NCI-H1436 treated with DMSO at 0.1 percent for 48 hours (cell line): ENCODE data around the gene NOL8.
A peak's percentile ranks its signal among the peaks of the same experiment; 100 is the strongest.

Experiments used
- DNase-seq: peaks from one replicate; lab custom pipeline; 2025; lab: John Stamatoyannopoulos, UW

Gene NOL8

DNA sequence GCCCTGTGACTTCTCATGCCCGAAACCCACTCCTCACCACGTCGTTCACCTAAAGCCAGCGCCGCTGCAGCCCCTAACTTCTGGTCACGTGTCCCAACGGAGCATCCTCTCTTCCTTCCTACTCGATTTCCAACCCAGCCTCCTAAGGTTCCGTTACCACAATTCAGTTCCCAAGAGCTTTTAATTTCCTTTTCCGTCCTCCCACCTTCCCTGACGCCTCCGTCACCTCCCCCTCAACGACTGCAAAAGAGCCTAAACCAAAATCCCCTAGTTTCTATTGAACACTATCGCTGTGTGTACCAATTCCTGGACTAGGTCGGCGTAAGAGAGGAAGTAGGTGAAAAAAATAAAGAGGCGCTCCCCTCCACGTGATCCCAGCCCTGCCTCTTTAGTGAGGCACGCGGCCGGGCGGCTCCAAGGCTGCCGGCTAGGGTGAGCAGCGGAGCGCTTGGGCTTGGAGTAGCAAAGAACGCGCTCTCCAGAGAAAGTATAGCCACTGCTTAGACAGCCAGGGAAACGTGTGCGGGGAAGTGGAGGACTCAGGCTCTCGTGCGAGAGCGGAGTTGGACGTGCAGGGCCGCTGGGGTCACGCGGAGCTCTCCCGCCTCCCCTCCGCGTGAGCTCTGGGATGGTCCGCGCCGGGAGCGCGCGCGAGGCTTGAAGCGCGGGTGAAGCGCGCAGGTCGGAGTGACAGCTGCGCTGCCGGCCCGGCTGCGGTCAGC lies at the start of gene NOL8, which contains the start of gene CENPP:
Gene NOL8, minus strand, starts transcription at position 82 of the 722 bp plus-strand sequence. CDS start 1,189 bp downstream, outside the sequence.
Gene CENPP, plus strand, starts transcription at position 685 of the 722 bp plus-strand sequence.
- peak; percentile 56 for DNase-seq

DNA sequence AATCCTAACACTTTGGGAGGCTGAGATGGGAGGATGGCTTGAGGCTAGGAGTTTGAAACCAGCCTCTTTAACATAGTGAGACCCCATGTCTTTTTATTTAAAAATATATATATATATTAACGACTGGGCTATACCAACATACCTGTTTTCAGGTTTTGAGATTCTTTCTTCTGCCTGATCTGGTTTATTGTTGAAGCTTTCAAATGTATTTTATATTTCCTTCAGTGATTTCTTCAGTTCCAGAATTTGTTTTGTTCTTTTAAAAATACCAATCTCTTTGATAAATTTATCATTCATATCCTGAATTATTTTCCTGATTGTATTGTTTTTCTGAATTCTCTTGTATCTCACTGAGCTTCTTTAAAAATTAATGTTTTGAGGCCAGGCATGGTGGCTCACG lies 48.0 kb upstream of the NOL8 start:
- no peak for DNase-seq

DNA sequence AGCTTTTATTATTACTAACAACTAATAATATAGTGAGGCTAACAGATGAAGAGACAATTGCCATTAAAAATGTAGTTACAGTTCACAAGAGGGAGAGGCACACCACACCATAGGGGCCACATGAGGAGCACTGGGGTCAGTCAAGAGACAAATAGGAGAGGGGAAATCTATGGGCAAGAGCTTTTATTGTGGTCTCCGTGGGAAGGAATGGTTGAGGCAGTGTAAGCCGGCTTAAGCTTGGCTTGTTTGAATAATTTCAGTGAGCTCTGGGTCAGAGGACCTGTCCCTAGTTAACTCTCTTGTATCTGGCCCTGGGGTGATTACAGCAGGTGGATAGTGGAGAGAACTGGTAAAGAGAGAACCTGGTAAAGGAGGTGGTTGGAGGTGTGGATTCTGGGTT lies 43.9 kb upstream of the NOL8 start:
- no peak for DNase-seq

DNA sequence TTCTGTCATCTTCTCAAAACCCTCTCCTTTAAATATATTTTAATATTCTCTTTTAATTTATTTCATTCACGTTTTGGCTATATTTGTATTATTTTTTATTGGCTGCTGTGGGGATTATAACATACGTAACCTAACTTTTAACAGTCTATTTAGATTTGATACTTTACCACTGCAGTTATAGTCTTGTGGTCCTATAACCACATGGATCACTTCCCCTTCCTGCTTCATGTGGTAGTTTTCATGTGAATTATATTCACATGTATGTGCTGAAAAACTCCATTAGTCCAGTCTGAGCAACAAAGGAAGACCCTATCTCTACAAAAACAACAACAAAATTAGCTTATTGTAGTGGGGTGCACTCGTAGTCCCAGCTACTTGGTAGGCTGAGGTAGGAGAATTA lies 34.9 kb upstream of the NOL8 start:
- no peak for DNase-seq

DNA sequence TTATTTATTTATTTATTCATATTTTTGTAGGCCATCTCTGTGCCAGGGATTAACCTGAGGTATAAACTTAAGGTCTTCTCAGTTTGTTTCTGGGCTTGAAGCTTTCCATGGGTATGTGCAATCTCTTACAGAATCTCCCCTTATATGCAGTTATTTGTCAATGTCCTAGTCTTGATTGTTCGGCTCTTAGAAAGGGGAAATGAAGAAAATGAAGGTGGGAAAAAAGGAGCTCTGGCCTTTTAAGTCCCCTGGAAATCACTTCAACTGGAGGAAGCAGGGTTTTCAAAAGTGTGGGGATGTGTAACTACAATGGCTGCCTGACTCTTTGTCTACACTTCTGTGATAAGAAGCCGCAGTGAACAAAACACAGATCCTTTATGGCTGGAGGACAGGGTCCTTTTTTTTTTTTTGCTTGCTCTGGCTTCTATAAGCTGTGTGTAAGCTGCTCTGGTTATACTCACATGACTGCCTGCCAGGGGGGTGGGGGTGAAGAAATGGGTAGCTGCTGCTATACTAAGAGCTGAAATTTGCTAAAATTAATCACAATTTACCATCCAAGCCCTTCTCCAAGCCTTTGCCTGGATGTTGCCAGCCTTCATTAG lies 34.3 kb upstream of the NOL8 start:
- no peak for DNase-seq

DNA sequence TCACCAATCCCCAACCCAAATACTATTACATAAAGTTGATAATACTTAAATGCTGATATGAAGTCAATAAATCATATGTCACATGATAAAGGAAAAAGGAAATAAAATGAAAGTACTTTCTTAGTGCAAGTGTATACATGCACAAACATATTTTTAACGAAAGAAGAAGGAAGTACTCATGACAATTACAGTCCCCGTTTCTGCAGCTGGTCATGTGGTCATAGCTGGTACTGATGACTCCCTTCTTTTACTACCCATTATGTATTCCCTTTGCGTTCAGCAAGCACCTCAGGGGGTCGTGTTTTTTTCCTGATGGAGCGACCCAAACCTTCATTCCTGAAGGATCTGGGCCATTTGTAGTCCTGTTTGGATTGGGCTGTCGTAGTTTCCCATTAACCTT lies 27.9 kb upstream of the NOL8 start:
- no peak for DNase-seq

DNA sequence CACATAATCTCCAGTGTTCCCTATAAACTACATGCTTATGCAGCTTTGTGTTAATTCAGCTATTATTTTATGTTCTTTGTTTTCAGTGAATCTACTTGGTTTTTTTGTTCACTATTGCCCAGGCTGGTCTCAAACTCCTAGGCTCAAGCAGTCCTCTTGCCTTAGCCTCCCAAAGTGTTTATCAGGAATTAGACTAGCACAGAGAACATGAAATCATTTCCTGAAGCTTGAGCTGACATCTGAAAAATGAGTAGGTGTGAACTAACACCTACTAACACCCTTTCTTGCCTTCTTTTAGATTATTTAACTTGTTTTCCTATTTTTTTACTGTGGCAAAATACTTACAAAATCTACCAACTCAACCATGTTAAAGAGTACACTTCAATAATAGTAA lies 25.6 kb upstream of the NOL8 start:
- DNase-seq: no peak

DNA sequence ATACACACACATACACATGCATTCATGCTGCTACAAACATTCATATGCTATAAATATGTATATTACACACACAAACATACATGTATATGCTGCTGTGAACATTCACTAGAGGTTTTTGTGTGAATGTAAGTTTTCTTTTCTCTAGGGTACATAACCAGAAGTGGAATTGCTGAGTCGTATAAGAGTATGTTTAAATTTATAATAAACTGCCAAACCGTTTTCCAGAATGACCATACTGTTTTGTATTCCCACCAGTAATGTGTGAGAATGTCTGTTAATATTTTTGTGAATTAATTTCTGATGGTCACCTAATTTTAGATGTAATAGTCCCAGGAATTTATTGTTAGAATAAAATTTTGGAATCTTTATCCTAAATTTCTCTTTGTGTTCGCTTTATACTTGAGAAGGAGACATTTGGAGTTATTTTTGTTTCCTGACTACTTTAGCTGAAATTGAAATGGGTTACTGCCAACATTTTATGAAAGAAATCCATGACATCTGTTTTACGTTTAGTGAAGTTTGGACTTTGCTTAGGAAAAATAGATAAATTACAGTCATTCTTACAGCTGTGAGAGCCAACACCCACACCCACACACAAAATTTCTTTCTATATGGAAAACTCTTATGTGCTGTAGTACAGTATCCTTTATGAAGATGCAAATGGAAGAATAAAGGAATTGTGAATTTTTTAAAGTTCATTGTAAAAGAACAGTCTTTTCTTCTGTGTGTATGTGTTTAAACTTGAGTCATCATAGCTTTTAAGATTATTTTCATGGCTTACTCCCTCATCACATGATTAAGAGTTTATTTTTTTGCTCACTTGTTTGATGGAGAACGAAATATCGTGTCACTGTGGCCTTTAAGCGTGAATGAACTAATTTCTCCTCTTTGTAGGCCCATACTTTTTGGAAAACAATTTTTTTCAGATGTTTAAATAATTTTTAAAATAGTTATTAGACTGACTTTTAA lies 24.9 kb upstream of the NOL8 start:
- DNase-seq: no peak

DNA sequence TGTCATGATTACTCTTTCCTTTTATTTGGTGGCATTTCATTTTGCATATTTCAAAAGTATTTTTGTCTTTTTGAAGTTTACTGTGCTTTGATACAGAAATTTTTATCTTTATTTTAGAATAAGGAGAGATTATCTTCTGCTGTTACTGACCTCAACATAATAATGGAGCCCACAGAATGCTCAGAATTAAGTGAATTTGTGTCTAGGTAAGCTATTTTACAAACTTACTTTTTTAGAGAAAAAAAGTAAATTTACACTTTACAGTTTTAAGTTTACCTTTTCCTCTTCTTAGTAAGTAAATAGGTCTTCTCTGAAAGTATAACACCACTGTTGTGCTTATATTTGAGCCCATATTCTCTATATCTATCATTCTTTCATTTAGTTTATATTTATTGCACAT lies 20.4 kb upstream of the NOL8 start:
- no peak for DNase-seq

DNA sequence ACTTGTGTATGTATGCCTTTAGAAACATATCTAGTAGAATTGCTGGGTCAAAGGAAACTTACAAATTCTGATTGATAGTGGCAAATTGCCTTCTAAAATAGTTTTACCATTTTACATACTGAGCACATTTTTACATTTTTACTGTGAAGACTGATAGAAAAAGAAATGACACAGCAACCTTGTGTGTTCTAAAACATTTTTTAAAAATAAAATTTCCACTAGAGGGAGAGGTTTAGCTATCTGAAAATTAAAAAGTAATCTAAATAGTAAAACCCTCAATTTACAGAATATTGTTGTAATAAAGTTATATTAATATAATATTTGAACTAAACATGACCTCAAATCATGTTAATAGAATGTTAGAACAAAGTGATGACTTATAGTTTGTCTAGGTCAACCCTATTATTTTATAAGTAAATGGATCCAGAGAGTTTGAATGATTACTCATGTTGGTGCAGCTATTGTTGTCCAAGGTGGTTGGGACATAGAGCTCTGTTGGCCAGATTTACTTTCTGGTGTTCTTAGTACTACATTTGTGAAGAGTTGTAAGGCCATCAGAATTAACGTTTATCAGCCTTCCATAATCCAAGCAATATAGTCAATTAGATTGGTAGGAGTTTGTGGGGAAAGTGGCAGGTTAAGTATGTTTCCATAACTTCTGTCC lies 17.8 kb upstream of the NOL8 start:
- DNase-seq: no peak

DNA sequence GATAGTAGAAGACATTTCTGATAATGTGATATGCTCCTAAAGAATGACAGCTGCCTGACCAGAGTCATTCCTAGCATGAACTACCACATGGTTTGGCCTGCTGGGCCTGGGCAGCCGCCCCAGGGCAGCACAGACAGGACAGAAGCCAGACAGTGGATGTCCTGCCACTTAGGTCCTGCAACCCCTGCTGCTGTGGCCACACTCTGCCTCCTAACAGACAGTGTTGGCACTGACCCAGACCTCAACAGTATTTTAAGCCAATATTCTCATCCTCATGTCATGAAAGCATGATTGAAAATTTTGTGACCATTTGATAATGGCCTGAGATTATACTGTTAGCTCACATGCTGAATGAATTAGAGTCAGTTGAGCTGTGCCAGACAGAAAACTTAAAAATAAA lies 16.4 kb upstream of the NOL8 start:
- DNase-seq: no peak

DNA sequence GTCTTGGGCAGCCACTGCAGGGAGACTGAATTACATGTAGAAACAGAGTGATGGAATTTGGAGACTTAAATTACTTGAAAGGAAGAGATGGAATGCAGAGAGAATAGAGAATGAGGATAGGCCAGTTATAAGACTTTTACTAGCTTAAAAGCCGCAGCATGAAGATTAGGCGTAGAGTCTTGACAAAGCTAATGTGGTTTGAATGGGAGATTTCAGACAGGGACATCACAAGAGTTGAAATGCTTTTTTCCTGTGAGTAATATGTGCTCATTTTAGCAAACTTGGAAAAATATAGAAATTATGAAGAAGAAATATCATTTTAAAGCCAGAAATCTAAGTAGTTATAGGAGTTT lies 8.1 kb upstream of the NOL8 start:
- DNase-seq: no peak

DNA sequence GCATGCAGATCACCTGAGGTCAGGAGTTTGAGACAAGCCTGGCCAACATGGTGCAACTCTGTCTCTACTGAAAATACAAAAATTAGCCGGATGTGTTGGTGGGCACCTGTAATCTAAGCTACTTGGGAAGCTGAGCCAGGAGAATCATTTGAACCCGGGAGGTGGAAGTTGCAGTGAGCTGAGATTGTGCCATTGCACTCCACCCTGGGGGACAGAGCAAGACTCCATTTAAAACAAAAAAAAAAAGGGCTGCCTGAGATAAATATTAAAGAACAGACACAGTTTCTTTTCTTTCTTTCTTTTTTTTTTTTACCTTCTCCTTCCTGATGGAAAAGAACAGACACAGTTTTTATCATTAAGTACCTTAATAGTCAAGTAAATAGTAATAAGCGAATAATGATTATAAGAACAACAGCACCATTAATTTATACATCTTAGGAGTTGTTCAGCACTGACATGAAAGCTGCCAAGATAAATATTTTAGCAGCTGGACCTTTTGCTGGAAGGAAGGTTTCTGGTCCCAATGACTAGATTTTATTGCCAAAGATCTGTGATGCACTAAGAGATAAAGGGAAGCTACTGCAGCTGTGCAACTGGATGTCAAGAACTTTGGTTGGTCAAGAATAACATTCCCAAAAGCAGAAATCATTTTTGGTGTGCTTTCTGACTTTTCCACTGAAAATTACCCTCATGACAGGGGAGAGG lies 7.6 kb upstream of the NOL8 start:
- no peak for DNase-seq

DNA sequence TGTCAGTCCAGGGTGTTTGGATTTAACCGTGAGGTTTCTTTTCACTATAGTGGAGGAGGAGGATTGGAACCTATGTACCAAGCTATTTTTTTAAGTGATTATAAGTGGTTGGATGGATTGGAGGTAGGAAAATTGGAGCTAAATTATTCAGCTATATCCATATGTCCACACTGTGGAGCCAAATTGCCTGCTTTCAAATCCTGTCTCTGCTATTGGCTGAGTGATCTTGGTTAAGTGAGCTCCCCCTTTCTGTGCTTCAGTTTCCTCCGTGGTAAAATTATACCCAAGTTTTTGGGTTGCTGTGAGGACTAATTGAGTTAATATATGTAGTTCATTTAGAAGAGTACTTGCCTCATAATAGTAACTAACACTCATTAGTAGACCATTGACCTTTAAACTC lies 3.1 kb upstream of the NOL8 start:
- DNase-seq: no peak

DNA sequence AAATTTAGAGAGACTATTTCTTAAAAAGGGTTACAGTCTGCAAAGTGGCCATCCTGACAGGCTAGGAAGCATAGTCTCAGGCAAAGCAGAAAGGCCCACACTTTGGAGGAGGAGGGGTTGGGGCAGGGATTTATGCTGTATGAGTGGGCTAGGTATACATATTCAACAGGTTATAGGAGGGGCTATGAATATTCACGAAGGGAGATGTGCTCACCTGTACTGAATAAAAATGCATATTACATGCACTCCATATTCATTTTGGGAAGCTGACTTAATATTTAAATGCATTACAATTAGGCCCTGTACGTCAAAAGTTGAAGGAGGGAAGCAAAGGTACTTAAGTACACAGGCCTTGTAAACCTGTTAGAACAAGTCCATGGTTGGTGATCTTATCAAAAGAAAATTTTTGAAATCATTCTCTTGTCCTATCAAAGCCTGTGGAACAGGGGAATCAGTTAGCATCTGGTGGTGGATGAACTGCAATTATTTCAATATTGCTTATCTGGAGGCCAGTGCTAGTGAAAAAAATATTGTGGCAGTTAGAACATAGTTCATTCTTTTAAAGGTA lies 2.2 kb upstream of the NOL8 start:
- no peak for DNase-seq

DNA sequence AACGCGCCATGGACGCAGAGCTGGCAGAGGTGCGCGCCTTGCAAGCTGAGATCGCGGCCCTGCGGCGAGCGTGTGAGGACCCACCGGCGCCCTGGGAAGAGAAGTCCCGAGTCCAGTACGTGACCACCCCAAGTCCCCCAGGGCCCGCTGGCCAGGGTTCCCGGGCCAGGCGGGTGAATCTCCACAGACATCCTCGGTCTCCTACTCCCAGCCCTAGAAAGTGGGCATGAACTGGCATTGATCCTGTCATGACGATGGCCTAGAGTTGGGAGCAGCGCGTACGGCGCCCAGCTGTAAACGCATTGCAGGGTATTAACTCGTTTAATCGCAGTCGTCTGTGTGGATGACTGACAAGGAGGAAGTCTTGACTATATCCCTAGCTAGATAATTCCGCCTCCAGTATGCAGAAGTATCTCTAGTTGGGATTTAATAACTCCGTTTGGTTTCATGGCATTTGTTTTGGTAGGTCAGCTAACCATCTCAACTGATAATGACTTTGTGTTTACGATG lies 896 bp upstream of the NOL8 start:
- no peak for DNase-seq

DNA sequence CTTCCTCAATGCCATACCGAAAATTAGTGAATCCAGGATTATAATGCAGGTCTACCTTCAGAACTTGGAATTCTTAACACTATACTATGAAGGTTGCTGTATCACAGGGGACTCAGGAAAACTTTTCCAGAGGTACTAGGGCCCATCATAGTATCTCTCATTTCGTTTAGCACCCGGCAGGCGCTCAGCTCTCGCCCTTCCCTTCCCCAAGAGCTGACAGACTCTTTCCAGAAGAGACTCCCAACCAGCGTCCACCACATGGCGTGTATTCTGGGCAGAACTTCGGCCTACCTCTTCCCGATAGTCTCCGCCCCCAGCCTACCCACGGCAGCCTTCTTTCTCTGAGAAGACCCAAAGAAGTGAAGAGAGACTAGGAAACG lies 271 bp downstream of the NOL8 start:
- no peak for DNase-seq

DNA sequence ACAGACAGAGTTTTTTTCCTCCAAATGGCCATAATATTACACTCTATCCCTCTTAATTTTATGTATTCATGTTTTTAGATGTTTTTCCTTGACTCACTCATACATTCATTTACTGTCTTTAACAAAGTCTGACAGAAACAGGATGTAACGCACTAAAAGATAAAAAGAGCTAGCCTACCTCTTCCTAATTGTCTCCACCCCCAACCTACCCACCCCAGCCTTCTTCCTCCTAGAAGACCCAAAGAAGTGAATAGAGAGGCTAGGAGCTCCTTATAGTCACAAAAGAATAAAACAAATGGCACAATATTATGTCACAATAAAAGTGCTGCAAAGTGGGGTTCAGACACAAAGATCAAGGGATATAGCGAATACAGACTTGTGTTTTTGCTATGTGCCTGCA lies 719 bp downstream of the NOL8 start:
- no peak for DNase-seq

DNA sequence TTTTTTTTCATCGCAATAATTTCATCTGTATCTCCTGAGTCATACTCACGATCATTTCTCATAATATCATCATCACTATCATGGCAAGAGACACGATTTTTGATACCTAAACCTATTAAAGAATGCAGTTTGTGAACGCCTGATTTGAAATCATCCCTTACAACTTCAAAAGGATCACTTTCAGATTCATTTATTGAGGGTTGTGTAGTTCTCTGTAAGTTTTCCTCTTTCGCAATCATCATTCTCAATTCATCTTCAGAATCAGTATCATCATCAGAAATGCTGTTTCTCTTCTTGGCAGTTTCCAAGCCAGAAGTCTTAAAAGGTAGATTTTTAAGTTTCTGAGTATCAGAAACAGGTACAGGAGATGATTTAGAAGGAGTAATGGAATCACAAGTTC lies 9.7 kb downstream of the NOL8 start:
- no peak for DNase-seq

DNA sequence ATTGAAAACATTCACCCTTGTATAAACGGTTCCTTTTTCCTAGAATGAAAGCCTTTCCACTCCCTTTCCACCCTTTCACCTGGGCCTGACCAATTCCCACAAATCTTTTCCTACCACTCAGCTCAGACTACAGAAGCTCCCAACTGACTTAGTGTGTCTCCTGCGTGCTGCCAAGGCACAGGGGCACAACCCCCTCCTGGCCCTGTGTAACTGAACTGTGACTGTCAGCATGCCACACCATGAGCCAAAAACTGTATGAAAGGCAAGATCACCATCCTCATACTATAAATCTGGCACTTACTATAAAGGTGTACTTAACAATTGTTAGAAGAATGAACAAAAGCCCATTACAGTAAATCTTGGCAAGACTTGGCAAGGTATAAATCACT lies 11.5 kb downstream of the NOL8 start:
- no peak for DNase-seq
